ENCODE data around the gene ACSL3.

- TF ChIP-seq CTCF (IDR thresholded peaks at IDR 0.05 in 8 of 11, conservative IDR thresholded peaks at IDR 0.05 in 3 of 11): no peak
- no peak for TF ChIP-seq POLR2A (IDR thresholded peaks at IDR 0.05)
Measured at GRCh38 chr2:222840060-222840802, 20.6 kb upstream of the ACSL3 start.

All from spleen (tissue), 7 donors.